Measurements from ENCODE around the gene PI4K2B. TPM values are rescaled to one million over a fixed set of nuclear protein-coding genes. Genes with fewer than 3 reads are reported as not detected.

Gene PI4K2B
- total and polyA plus RNA-seq, 2 of the 13 experiments (the other 11 are each of a cell fraction or from before 2014, with no cell fraction given), result 6.9 to 25.8 TPM

GRCh38 chr4:25252230-25253070 lies 18.6 kb downstream of the PI4K2B start (continued):
- TF ChIP-seq POGZ (CRISPR knock-in tag; IDR thresholded peaks at IDR 0.05) (peak; percentile 51; the same call in 1 of the 2 replicates), ATRX (CRISPR knock-in tag; IDR thresholded peaks at IDR 0.05; ENCODE audit: borderline replicate concordance) (no peak), ZFP62 (CRISPR knock-in tag; IDR thresholded peaks at IDR 0.05) (no peak), ZNF878 (CRISPR knock-in tag; IDR thresholded peaks at IDR 0.05) (no peak), ZNF660 (CRISPR knock-in tag; IDR thresholded peaks at IDR 0.05; ENCODE audit: borderline replicate concordance, low read depth) (no peak), NR2F6 (IDR thresholded peaks at IDR 0.05) (peak; percentile 28; the same call in 1 of the 2 replicates), NR2F6 (CRISPR knock-in tag; IDR thresholded peaks at IDR 0.05) (peak; percentile 44), FOXO1 (CRISPR knock-in tag; IDR thresholded peaks at IDR 0.05) (no peak), PHF8 (CRISPR knock-in tag; IDR thresholded peaks at IDR 0.05) (no peak), BORCS8-MEF2B (CRISPR knock-in tag; IDR thresholded peaks at IDR 0.05) (no peak), ZXDC (CRISPR knock-in tag; IDR thresholded peaks at IDR 0.05) (no peak), ZNF343 (CRISPR knock-in tag; IDR thresholded peaks at IDR 0.05) (no peak), SMAD1 (CRISPR knock-in tag; IDR thresholded peaks at IDR 0.05; ENCODE audit: borderline replicate concordance, low read depth) (no peak), ZMYM3 (CRISPR knock-in tag; IDR thresholded peaks at IDR 0.05) (peak; percentile 51; the same call in 1 of the 2 replicates), IKZF1 (IDR thresholded peaks at IDR 0.05) (no peak), SRSF1 (optimal IDR thresholded peaks at IDR 0.05; ENCODE audit: low read depth, low read length) (no peak), RBM39 (IDR thresholded peaks at IDR 0.05; ENCODE audit: low read depth, low read length, poor library complexity, severe bottlenecking) (no peak), ELF3 (CRISPR knock-in tag; IDR thresholded peaks at IDR 0.05) (no peak), ZBTB4 (CRISPR knock-in tag; IDR thresholded peaks at IDR 0.05; ENCODE audit: borderline replicate concordance) (no peak)

Measured in HepG2 (cell line).